KG1 (cell line): ENCODE results near the gene LOC128125822.
"Not testable (repeated sequence)": the region's sequence is repeated elsewhere in the genome, so short reads cannot be mapped to it uniquely, and the experiment has no call there.

Experiments used
- DNase-seq: peaks from one replicate; lab custom pipeline; 2025; lab: John Stamatoyannopoulos, UW

The LOC128125822 gene

DNA sequence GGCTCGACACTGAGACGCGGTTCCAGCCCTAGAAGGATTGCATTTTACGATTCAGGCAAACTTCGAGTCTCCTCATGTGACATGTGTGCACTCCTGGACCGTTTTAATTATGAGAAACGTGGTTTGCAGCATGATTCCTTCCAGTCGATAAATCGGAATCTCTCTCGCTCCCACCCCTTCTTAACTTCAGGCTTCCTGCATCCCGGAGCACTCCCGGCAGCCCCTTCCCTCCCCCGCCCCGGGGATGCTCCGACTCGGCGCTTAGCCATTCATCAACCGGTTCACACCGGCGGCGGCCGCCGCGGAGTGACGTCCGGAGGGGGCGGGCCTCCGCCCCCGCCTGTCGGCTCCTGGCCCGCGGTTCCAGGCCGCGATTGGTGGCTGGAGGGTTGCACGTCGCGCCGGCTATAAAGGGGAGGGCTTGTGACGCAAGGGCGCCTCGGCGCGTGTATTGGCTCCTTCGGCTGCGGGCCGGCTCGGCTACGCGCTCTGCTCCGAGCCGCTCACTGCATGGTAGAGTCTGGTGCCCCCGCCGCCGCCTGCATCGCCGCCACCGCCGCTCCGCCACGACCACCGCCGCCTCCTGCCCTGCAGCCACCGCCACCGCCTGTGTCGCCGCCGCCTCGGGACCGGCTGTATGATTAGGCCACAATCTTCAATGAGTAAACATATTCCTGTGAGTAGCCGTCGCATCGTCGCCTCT is at the start of gene LOC128125822, which contains the start of gene PTP4A1:
LOC128125822 (plus strand) TSS at position 437 of the 703 bp plus-strand sequence.
PTP4A1 (plus strand) TSS at position 437 of the 703 bp plus-strand sequence. CDS start 4,401 bp downstream, outside the sequence.
- peak; percentile 94 for DNase-seq

DNA sequence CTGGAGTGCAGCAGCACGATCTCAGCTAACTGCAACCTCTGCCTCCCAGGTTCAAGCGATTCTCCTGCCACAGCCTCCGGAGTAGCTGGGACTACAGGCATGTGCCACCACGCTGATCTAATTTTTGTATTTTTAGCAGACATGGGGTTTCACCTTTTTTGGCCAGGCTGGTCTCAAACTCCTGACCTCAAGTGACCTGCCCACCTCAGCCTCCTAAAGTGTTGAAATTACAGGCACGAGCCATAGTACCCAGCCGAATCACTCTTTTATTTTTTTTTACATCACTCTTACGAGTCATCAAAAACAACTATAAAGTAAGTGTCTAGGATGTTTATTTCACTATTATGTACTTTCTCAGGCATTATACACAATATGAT is 49.4 kb upstream of the LOC128125822 start:
- not testable (repeated sequence) for DNase-seq

DNA sequence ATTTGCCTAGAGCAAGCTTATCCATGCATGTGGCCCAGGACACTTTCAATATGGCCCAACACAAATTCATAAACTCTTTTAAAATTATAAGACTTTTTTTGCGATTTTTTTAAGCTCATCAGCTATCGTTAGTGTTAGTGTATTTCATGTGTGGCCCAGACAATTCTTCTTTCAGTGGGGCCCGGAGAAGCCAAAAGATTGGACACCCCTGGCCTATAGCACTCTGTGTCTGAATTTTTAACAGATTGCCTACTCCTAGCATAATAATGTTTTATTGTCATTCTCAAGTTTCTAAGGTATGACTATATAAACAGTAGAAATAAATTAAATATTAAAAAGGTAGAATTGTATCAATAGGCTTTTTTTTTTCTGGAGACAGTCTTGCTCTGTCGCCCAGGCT is 48.6 kb upstream of the LOC128125822 start:
- no peak for DNase-seq

- DNase-seq = no peak
Measured at GRCh38 chr6:63525186-63525878, 46.9 kb upstream of the LOC128125822 start.

DNA sequence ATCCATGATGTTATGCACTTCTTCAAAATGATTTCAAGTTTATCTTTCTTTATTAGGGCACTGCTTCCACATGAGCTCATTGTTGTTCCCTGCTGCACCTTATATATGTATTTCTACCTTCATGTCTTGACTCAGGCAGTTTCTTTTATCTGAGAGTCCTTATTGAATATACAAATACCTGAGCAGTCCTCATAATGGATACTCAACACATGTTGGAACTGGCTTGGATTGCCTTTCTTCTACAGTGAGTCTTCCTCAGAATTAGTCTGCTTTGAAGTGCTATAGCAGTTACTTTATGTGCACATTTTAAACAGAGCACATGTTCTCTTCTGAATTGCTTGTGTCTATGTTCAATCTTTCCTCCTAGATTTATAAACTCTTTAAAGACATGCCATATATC is 45.3 kb upstream of the LOC128125822 start:
- no peak for DNase-seq

DNA sequence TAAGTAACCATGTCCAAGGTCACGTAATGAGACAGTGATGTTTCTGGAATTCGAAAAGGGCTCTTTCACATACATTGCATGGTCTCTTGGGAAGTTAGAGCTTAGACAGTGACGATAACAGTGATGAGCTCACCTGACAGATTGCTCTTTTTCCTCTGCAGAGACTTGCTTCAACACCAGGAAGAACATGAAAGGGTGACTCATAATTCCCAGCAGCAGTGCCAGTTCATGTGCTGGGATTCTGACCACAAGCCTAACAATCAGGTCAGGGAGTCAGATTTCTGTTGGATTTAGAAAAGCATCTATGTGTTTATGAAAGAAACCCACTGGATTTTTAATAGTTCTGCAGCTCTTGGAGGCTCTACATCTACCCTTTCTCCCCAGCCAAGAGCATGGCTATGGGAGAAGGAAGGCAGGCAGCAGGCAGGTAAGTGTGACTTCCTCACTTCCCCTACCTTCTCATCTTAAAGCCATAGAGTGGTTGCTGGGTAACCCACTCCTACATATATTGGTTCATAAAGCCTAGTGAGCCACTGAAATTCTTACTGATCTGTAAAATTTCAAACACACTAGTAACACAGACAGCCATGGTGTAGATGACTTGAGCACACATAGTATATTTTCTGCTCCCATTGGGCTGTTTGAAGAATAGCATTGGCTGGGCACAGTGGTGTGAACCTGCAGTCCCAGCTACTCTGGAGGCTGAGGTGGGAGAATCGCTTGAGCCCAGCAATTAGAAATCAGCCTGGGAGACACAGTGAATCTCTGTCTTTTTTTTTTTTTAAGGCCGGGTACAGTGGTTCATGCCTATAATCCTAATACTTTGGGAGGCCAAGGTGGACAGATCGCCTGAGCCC is 44.4 kb upstream of the LOC128125822 start:
- no peak for DNase-seq

GRCh38 chr6:63529498-63529897 is 42.8 kb upstream of the LOC128125822 start:
- no peak for DNase-seq

- no peak for DNase-seq
Measured at GRCh38 chr6:63530182-63530581, 42.1 kb upstream of the LOC128125822 start.

DNA sequence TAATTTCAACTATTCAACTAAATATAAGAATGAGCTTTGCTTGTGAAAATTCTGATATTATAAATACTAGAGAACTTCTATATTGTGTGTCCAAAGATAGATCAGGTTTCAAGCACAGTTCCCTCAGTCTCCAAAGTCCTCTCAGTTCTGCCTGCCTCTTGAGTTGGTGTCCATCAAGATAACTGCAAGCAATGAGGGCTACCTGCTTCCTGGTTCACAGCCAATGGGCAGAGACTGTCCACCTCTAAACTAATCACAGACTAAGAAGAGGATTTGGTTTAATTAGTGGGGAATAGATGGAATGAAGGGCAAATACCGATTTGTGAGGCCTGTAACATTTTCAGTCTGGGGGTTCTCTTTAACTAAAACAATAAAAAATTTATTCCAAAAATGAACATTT is 41.3 kb upstream of the LOC128125822 start:
- no peak for DNase-seq

GRCh38 chr6:63533026-63533425 is 39.3 kb upstream of the LOC128125822 start:
- DNase-seq = no peak

DNA sequence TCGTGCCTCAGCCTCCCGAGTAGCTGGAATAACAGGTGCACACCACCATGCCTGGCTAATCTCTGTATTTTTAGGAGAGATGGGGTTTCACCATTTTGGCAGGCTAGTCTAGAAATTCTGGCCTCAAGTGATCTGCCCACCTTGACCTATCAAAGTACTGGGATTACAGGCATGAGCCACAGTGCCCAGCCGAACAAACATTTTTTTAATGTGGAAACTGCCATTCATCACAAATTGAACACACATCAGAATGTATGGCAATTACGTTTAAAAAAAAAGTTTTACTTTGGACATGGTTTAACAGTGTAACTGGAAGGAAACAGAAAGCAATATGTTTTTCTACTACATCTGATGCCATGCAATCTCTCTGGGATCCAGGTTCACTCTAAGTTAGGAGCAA is 38.3 kb upstream of the LOC128125822 start:
- DNase-seq = no peak

- DNase-seq = no peak
Measured at GRCh38 chr6:63537201-63537958, 34.9 kb upstream of the LOC128125822 start.

GRCh38 chr6:63537959-63538300 is 34.4 kb upstream of the LOC128125822 start:
- no peak for DNase-seq

DNA sequence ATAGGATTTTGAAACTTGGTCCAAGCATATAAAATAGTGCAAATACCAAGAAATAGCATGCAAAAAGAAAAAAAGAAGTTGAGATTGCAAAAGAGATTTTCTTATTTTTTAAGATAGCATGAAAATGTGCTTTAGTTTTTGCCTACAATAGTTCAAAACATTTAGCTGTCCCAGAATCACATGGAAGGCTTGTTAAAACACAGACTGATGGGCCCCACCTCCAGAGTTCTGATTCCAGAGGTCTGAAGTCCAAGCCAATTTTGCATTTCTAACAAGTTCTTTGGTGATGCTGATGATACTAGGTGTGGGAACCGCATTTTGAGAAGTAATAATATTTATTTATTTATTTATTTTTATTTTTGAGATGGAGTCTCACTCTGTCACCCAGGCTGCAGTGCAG is 33.7 kb upstream of the LOC128125822 start:
- DNase-seq = no peak

DNA sequence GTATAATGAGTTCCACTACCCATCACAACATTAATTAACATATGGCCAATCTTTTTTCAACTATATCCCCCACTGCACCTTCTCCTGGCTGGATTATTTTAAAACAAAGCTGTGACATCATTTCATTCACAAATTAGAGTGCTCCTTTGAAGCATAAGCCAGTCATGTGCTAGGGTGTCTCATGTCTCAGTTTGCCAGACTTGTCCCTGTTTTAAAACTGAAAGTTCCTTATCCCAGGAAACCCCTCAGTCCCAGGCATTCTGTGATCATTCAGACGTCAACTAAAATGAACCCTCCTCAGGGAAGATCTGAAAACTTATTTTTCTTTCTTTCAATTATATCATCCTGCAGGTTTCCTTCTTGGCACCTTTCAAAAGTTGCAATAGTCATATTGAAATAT is 29.3 kb upstream of the LOC128125822 start:
- DNase-seq = no peak

DNA sequence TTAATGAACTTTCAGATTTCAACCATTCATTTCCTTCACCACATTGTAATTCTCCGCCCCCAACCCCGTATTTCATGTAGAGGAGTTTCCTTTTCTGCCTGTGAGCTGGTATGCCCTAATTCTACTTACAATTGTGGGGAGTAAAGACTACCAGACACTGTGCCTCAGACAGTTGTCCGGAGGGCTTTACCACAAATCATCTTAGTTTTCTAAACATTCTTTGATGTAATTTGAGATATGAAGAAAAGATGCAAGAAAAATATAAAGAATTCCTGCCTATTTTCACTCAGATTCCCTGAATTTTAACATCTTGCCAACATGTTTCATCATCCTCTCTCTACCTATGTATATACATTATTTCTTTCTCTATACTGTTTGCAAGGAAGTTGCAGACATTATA is 28.3 kb upstream of the LOC128125822 start:
- no peak for DNase-seq

GRCh38 chr6:63546236-63546635 is 26.0 kb upstream of the LOC128125822 start:
- DNase-seq = no peak

DNA sequence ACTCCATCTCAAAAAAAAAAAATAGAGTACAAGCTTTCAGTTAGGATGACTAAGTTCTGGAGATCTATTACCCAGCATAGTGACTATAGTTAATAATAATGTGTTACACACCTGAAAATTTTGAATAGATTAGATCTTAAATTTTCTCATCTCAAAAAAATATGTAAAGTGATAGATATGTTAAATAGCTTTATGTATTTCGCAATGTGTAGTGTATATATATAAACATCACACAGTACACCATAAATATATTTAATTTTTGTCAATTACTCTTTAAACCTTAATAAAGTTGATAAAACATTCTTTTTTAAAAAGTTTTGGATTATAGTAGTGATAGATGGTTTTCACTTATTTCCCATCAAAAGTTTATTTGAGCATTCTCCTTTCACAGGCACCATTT is 25.6 kb upstream of the LOC128125822 start:
- DNase-seq = no peak

DNA sequence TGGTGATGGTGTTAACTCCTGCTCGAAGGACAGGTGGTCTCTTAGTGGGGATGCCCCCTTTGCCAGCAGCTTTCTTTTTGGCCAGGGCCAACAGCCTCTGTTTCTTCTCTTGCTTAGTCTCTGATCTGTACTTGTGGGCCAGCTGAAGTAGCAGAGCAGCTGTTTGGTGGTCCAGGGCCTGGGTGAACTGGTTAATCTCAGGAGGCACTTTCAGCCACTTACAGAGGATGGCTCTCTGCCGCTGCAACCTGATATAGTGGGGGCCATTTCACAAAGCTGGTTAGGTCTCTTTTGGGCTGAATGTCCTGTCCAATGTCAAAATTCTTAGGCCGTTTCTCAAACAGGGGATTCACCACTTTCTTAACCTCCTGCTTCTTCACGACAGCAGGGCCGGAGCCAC is 23.2 kb upstream of the LOC128125822 start:
- DNase-seq = no peak

DNA sequence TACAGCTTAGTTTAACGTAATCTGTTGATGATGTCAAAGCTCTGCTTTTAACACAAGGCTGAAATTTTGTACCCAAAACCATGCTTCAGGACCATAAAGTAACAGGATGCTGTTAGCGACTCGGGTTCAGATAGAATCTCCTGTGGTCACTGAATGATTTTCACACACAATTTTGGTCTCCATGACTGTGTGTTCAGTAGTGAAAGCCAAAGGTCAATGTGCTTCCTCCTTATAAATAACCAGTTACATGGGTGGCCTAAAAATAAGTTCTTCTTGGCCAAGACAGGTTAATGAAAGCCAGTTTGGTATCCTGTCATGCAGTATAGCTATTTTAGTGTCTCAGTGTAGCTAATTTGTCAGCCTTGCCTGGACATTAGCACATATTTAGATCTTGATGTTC is 19.1 kb upstream of the LOC128125822 start:
- DNase-seq = no peak

DNA sequence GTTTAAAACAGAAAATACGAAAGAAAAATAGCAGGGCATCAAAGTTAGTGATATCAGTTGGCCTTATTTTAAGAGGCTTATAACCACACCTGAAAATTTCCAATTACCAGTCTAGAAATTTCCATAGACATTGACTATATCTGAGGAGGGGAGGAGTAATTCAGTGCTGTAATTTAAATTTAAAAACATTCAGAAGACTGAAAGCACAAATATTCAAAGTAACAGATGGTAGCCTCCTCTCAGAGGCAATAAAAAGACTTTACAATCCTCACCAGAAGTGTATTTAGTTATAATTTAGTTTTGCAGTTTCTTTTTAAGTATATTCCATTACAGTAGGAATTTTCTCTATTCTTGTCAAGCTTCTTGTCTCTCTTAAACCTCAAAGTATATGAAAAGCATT is 18.4 kb upstream of the LOC128125822 start:
- DNase-seq = no peak

GRCh38 chr6:63554782-63555181 is 17.5 kb upstream of the LOC128125822 start:
- DNase-seq = no peak
